HG03139 (cell line): ENCODE results near the gene METAP1D.
"Not testable (repeated sequence)": the region's sequence is repeated elsewhere in the genome, so short reads cannot be mapped to it uniquely, and the experiment has no call there.

Experiments used
- ATAC-seq: cut with Tn5 transposase; IDR thresholded peaks from one replicate; pipeline ENCODE4 v1.9.1; 2021; ENCODE audit not compliant: unreplicated experiment

The METAP1D gene

GRCh38 chr2:171996021-171996420 lies 3.7 kb upstream of the METAP1D start:
- no peak for ATAC-seq

GRCh38 chr2:171997031-171997430 lies 2.7 kb upstream of the METAP1D start:
- ATAC-seq: not testable (repeated sequence)

- ATAC-seq: no peak
These were observed 592 bp upstream of the METAP1D start for GRCh38 chr2:171999161-171999560.

- ATAC-seq: no peak
These were observed 1.1 kb downstream of the METAP1D start for GRCh38 chr2:172000696-172001361.

GRCh38 chr2:172007372-172007771 lies 7.6 kb downstream of the METAP1D start:
- no peak for ATAC-seq

- ATAC-seq: no peak
These were observed 10.1 kb downstream of the METAP1D start for GRCh38 chr2:172009823-172010222.

GRCh38 chr2:172011812-172012575 lies 12.2 kb downstream of the METAP1D start:
- ATAC-seq: no peak

- ATAC-seq: no peak
These were observed 13.1 kb downstream of the METAP1D start for GRCh38 chr2:172012677-172013391.

- peak; percentile 79 for ATAC-seq
These were observed 13.6 kb downstream of the METAP1D start for GRCh38 chr2:172013396-172013795.

GRCh38 chr2:172021074-172021931 lies 21.6 kb downstream of the METAP1D start:
- ATAC-seq: no peak

- ATAC-seq: no peak
These were observed 22.2 kb downstream of the METAP1D start for GRCh38 chr2:172021955-172022354.

GRCh38 chr2:172031536-172031935 lies 31.8 kb downstream of the METAP1D start:
- ATAC-seq: no peak

GRCh38 chr2:172038121-172038520 lies 38.4 kb downstream of the METAP1D start:
- no peak for ATAC-seq

GRCh38 chr2:172038604-172039003 lies 38.9 kb downstream of the METAP1D start:
- ATAC-seq: no peak

GRCh38 chr2:172039011-172039704 lies 39.4 kb downstream of the METAP1D start:
- no peak for ATAC-seq

- no peak for ATAC-seq
These were observed 40.6 kb downstream of the METAP1D start for GRCh38 chr2:172040311-172040710.

- ATAC-seq: no peak
These were observed 46.4 kb downstream of the METAP1D start for GRCh38 chr2:172046080-172046678.

GRCh38 chr2:172046866-172047565 lies 47.3 kb downstream of the METAP1D start:
- no peak for ATAC-seq
